Measurements from ENCODE around the gene SDHAF1. TPM values are rescaled to one million over a fixed set of nuclear protein-coding genes. Genes with fewer than 3 reads are reported as not detected.
A peak's percentile ranks its signal among the peaks of the same experiment; 100 is the strongest.

SDHAF1 gene
- total RNA-seq, 1 donor from 2014 or later = 4.6 TPM

GRCh38 chr19:35959040-35959967, 35.7 kb upstream of the SDHAF1 start:
- DNase-seq (ENCODE audit: low spot score) = peak; percentile 58
- H3K27me3 ChIP-seq = peaks cover 77% of the 10 kb centered on the region
- H3K4me2 ChIP-seq = peak overlapping the region; percentile 70

GRCh38 chr19:35959968-35960320, 35.0 kb upstream of the SDHAF1 start:
- Histone ChIP-seq H3K27me3 (peaks cover 77% of the 10 kb centered on the region), H3F3A (ENCODE audit: low read depth) (peaks cover 5% of the 10 kb centered on the region), H4K20me1 (ENCODE audit: low read depth) (peaks cover 10% of the 10 kb centered on the region), H2AFZ (replicated peaks) (no peak overlapping the region), H3K9ac (no peak overlapping the region), H3K79me2 (ENCODE audit: low read depth) (no peaks in the 10 kb centered on the region), H3K27ac (no peak overlapping the region), H3K4me1 (no peaks in the 10 kb centered on the region), H3K9me3 (ENCODE audit: low read depth) (no peaks in the 10 kb centered on the region), H3K4me2 (no peak overlapping the region), H3K36me3 (no peaks in the 10 kb centered on the region), H3K4me3 (no peak overlapping the region)
- H3K27ac Mint-ChIP-seq = no peak overlapping the region
- DNase-seq (ENCODE audit: low spot score) = no peak
- no peak overlapping the region for H3K4me3 Mint-ChIP-seq
- no peaks in the 10 kb centered on the region for H3K4me1 Mint-ChIP-seq
- no peak for TF ChIP-seq CTCF (IDR thresholded peaks at IDR 0.05)
- TF ChIP-seq EZH2phosphoT487 (IDR thresholded peaks at IDR 0.05) = no peak
- TF ChIP-seq EZH2 (IDR thresholded peaks at IDR 0.05) = no peak
- H3K27me3 Mint-ChIP-seq (ENCODE audit: insufficient read depth, low read depth) = peaks cover 28% of the 10 kb centered on the region
- no peaks in the 10 kb centered on the region for H3K36me3 Mint-ChIP-seq
- H3K9me3 Mint-ChIP-seq = peaks cover 4% of the 10 kb centered on the region

More at GRCh38 chr19:35959040-35959967, 35.7 kb upstream of the SDHAF1 start:
- no peaks in the 10 kb centered on the region for H3K79me2 ChIP-seq (ENCODE audit: low read depth)
- no peaks in the 10 kb centered on the region for H3K36me3 ChIP-seq
- Mint-ChIP-seq H3K36me3 (no peaks in the 10 kb centered on the region), H3K27ac (no peak overlapping the region), H3K9me3 (peaks cover 4% of the 10 kb centered on the region), H3K4me3 (no peak overlapping the region), H3K4me1 (no peaks in the 10 kb centered on the region), H3K27me3 (ENCODE audit: insufficient read depth, low read depth) (peaks cover 27% of the 10 kb centered on the region)
- peak; percentile 83 for TF ChIP-seq EZH2 (IDR thresholded peaks at IDR 0.05)
- TF ChIP-seq CTCF (IDR thresholded peaks at IDR 0.05) = peak; percentile 42
- peak; percentile 71 for TF ChIP-seq EZH2phosphoT487 (IDR thresholded peaks at IDR 0.05)
- no peak overlapping the region for H3K9ac ChIP-seq
- H3K4me1 ChIP-seq = no peaks in the 10 kb centered on the region
- peaks cover 10% of the 10 kb centered on the region for H4K20me1 ChIP-seq (ENCODE audit: low read depth)
- no peaks in the 10 kb centered on the region for H3K9me3 ChIP-seq (ENCODE audit: low read depth)
- peak overlapping the region; percentile 32 for H3K4me3 ChIP-seq
- H3K27ac ChIP-seq = no peak overlapping the region
- peaks cover 5% of the 10 kb centered on the region for H3F3A ChIP-seq (ENCODE audit: low read depth)
- H2AFZ ChIP-seq (replicated peaks) = peak overlapping the region; percentile 66

- H3K4me2 ChIP-seq = no peak overlapping the region
- no peak overlapping the region for H3K9ac ChIP-seq
- H3K36me3 Mint-ChIP-seq = no peaks in the 10 kb centered on the region
- no peaks in the 10 kb centered on the region for H3K36me3 ChIP-seq
- H3K4me3 Mint-ChIP-seq = peak overlapping the region; percentile 49
- H3K4me1 ChIP-seq = no peaks in the 10 kb centered on the region
- peaks cover 31% of the 10 kb centered on the region for H3K27me3 Mint-ChIP-seq (ENCODE audit: insufficient read depth, low read depth)
- H3K9me3 Mint-ChIP-seq = peaks cover 4% of the 10 kb centered on the region
- peaks cover 77% of the 10 kb centered on the region for H3K27me3 ChIP-seq
- no peaks in the 10 kb centered on the region for H3K9me3 ChIP-seq (ENCODE audit: low read depth)
- H3K4me1 Mint-ChIP-seq = no peaks in the 10 kb centered on the region
- H3K27ac Mint-ChIP-seq = no peak overlapping the region
- peaks cover 5% of the 10 kb centered on the region for H3F3A ChIP-seq (ENCODE audit: low read depth)
- TF ChIP-seq CTCF (IDR thresholded peaks at IDR 0.05) (no peak), EZH2phosphoT487 (IDR thresholded peaks at IDR 0.05) (no peak), EZH2 (IDR thresholded peaks at IDR 0.05) (no peak)
- H3K79me2 ChIP-seq (ENCODE audit: low read depth) = no peaks in the 10 kb centered on the region
- no peak overlapping the region for H3K4me3 ChIP-seq
- no peak overlapping the region for H3K27ac ChIP-seq
- no peak overlapping the region for H2AFZ ChIP-seq (replicated peaks)
- peaks cover 10% of the 10 kb centered on the region for H4K20me1 ChIP-seq (ENCODE audit: low read depth)
- no peak for DNase-seq (ENCODE audit: low spot score)
Observed at GRCh38 chr19:35960432-35960972, 34.5 kb upstream of the SDHAF1 start.

All from neural progenitor cell (in vitro differentiated cells).